GM12892 (cell line): Measurements from ENCODE around the gene SOX30.

ENCODE experiments used
- POLR2A ChIP-seq: IDR thresholded peaks from 2 replicates; pipeline ENCODE4 v1.6.1; 2011; ENCODE audit warnings: low read depth, low read length, control low read depth
- POLR2AphosphoS5 ChIP-seq: IDR thresholded peaks from 2 replicates; pipeline ENCODE4 v1.6.1; 2011; ENCODE audit warnings: low read depth, low read length, control low read depth

- TF ChIP-seq POLR2A: no peak
- no peak for TF ChIP-seq POLR2AphosphoS5
Observed at GRCh38 chr5:157608972-157609565, 43.2 kb downstream of the SOX30 start.
